ENCODE measurements around the gene LBH.

Gene LBH

GRCh38 chr2:30272761-30273573 lies 41.6 kb downstream of the LBH start:
- Histone ChIP-seq H3K27me3 (ENCODE audit: control insufficient read depth, insufficient read depth, low read length) (no peaks in the 10 kb centered on the region), H3K4me3 (ENCODE audit: low read depth, low read length) (no peak overlapping the region), H3K4me1 (ENCODE audit: control insufficient read depth, insufficient read depth, low read length) (peaks cover 3% of the 10 kb centered on the region)

GRCh38 chr2:30273574-30273929 lies 42.2 kb downstream of the LBH start:
- Histone ChIP-seq H3K4me3 (ENCODE audit: low read depth, low read length) (no peak overlapping the region), H3K27me3 (ENCODE audit: control insufficient read depth, insufficient read depth, low read length) (no peaks in the 10 kb centered on the region), H3K9me3 (ENCODE audit: control insufficient read depth, insufficient read depth, low read length) (no peaks in the 10 kb centered on the region), H3K9ac (ENCODE audit: low read depth, low read length) (no peak overlapping the region), H3K36me3 (ENCODE audit: control insufficient read depth, insufficient read depth, low read length) (no peaks in the 10 kb centered on the region), H3K4me1 (ENCODE audit: control insufficient read depth, insufficient read depth, low read length) (peaks cover 3% of the 10 kb centered on the region)

More at GRCh38 chr2:30272761-30273573, 41.6 kb downstream of the LBH start:
- Histone ChIP-seq H3K9ac (ENCODE audit: low read depth, low read length) (no peak overlapping the region), H3K36me3 (ENCODE audit: control insufficient read depth, insufficient read depth, low read length) (no peaks in the 10 kb centered on the region), H3K9me3 (ENCODE audit: control insufficient read depth, insufficient read depth, low read length) (no peaks in the 10 kb centered on the region)

- Histone ChIP-seq H3K4me3 (ENCODE audit: low read depth, low read length) (no peak overlapping the region), H3K36me3 (ENCODE audit: control insufficient read depth, insufficient read depth, low read length) (no peaks in the 10 kb centered on the region), H3K9me3 (ENCODE audit: control insufficient read depth, insufficient read depth, low read length) (no peaks in the 10 kb centered on the region), H3K4me1 (ENCODE audit: control insufficient read depth, insufficient read depth, low read length) (no peaks in the 10 kb centered on the region), H3K9ac (ENCODE audit: low read depth, low read length) (no peak overlapping the region), H3K27me3 (ENCODE audit: control insufficient read depth, insufficient read depth, low read length) (no peaks in the 10 kb centered on the region)
Observed at GRCh38 chr2:30275256-30275655, 43.9 kb downstream of the LBH start.

- Histone ChIP-seq H3K9ac (ENCODE audit: low read depth, low read length) (no peak overlapping the region), H3K27me3 (ENCODE audit: control insufficient read depth, insufficient read depth, low read length) (no peaks in the 10 kb centered on the region), H3K9me3 (ENCODE audit: control insufficient read depth, insufficient read depth, low read length) (no peaks in the 10 kb centered on the region), H3K36me3 (ENCODE audit: control insufficient read depth, insufficient read depth, low read length) (no peaks in the 10 kb centered on the region), H3K4me1 (ENCODE audit: control insufficient read depth, insufficient read depth, low read length) (no peaks in the 10 kb centered on the region), H3K4me3 (ENCODE audit: low read depth, low read length) (no peak overlapping the region)
Observed at GRCh38 chr2:30276455-30276911, 45.1 kb downstream of the LBH start.

GRCh38 chr2:30277582-30277981 lies 46.2 kb downstream of the LBH start:
- Histone ChIP-seq H3K4me1 (ENCODE audit: control insufficient read depth, insufficient read depth, low read length) (no peaks in the 10 kb centered on the region), H3K9ac (ENCODE audit: low read depth, low read length) (no peak overlapping the region), H3K4me3 (ENCODE audit: low read depth, low read length) (no peak overlapping the region), H3K36me3 (ENCODE audit: control insufficient read depth, insufficient read depth, low read length) (no peaks in the 10 kb centered on the region), H3K27me3 (ENCODE audit: control insufficient read depth, insufficient read depth, low read length) (no peaks in the 10 kb centered on the region), H3K9me3 (ENCODE audit: control insufficient read depth, insufficient read depth, low read length) (no peaks in the 10 kb centered on the region)

GRCh38 chr2:30278419-30278818 lies 47.1 kb downstream of the LBH start:
- no peak overlapping the region for H3K9ac ChIP-seq (ENCODE audit: low read depth, low read length)
- H3K4me3 ChIP-seq (ENCODE audit: low read depth, low read length): no peak overlapping the region
- H3K27me3 ChIP-seq (ENCODE audit: control insufficient read depth, insufficient read depth, low read length): no peaks in the 10 kb centered on the region
- H3K36me3 ChIP-seq (ENCODE audit: control insufficient read depth, insufficient read depth, low read length): no peaks in the 10 kb centered on the region
- H3K4me1 ChIP-seq (ENCODE audit: control insufficient read depth, insufficient read depth, low read length): no peaks in the 10 kb centered on the region
- no peaks in the 10 kb centered on the region for H3K9me3 ChIP-seq (ENCODE audit: control insufficient read depth, insufficient read depth, low read length)

GRCh38 chr2:30280596-30281434 lies 49.5 kb downstream of the LBH start:
- H3K9me3 ChIP-seq (ENCODE audit: control insufficient read depth, insufficient read depth, low read length): no peaks in the 10 kb centered on the region
- H3K27me3 ChIP-seq (ENCODE audit: control insufficient read depth, insufficient read depth, low read length): no peaks in the 10 kb centered on the region

GRCh38 chr2:30282081-30282480 lies 50.7 kb downstream of the LBH start:
- Histone ChIP-seq H3K4me1 (ENCODE audit: control insufficient read depth, insufficient read depth, low read length) (no peaks in the 10 kb centered on the region), H3K9ac (ENCODE audit: low read depth, low read length) (no peak overlapping the region), H3K27me3 (ENCODE audit: control insufficient read depth, insufficient read depth, low read length) (no peaks in the 10 kb centered on the region), H3K4me3 (ENCODE audit: low read depth, low read length) (no peak overlapping the region), H3K9me3 (ENCODE audit: control insufficient read depth, insufficient read depth, low read length) (no peaks in the 10 kb centered on the region), H3K36me3 (ENCODE audit: control insufficient read depth, insufficient read depth, low read length) (no peaks in the 10 kb centered on the region)

More at GRCh38 chr2:30280596-30281434, 49.5 kb downstream of the LBH start:
- no peaks in the 10 kb centered on the region for H3K4me1 ChIP-seq (ENCODE audit: control insufficient read depth, insufficient read depth, low read length)
- H3K4me3 ChIP-seq (ENCODE audit: low read depth, low read length): no peak overlapping the region
- no peaks in the 10 kb centered on the region for H3K36me3 ChIP-seq (ENCODE audit: control insufficient read depth, insufficient read depth, low read length)
- H3K9ac ChIP-seq (ENCODE audit: low read depth, low read length): no peak overlapping the region

- no peak overlapping the region for H3K9ac ChIP-seq (ENCODE audit: low read depth, low read length)
- H3K27me3 ChIP-seq (ENCODE audit: control insufficient read depth, insufficient read depth, low read length): no peaks in the 10 kb centered on the region
- peaks cover 4% of the 10 kb centered on the region for H3K4me1 ChIP-seq (ENCODE audit: control insufficient read depth, insufficient read depth, low read length)
- H3K4me3 ChIP-seq (ENCODE audit: low read depth, low read length): no peak overlapping the region
- H3K36me3 ChIP-seq (ENCODE audit: control insufficient read depth, insufficient read depth, low read length): no peaks in the 10 kb centered on the region
- no peaks in the 10 kb centered on the region for H3K9me3 ChIP-seq (ENCODE audit: control insufficient read depth, insufficient read depth, low read length)
Observed at GRCh38 chr2:30282721-30283120, 51.4 kb downstream of the LBH start.

- no peaks in the 10 kb centered on the region for H3K9me3 ChIP-seq (ENCODE audit: control insufficient read depth, insufficient read depth, low read length)
- H3K27me3 ChIP-seq (ENCODE audit: control insufficient read depth, insufficient read depth, low read length): no peaks in the 10 kb centered on the region
- peaks cover 15% of the 10 kb centered on the region for H3K4me1 ChIP-seq (ENCODE audit: control insufficient read depth, insufficient read depth, low read length)
- no peak overlapping the region for H3K4me3 ChIP-seq (ENCODE audit: low read depth, low read length)
- H3K9ac ChIP-seq (ENCODE audit: low read depth, low read length): no peak overlapping the region
- H3K36me3 ChIP-seq (ENCODE audit: control insufficient read depth, insufficient read depth, low read length): no peaks in the 10 kb centered on the region
Observed at GRCh38 chr2:30283931-30284565, 52.7 kb downstream of the LBH start.

- Histone ChIP-seq H3K4me1 (ENCODE audit: control insufficient read depth, insufficient read depth, low read length) (peaks cover 15% of the 10 kb centered on the region), H3K9me3 (ENCODE audit: control insufficient read depth, insufficient read depth, low read length) (no peaks in the 10 kb centered on the region), H3K4me3 (ENCODE audit: low read depth, low read length) (no peak overlapping the region), H3K27me3 (ENCODE audit: control insufficient read depth, insufficient read depth, low read length) (no peaks in the 10 kb centered on the region), H3K9ac (ENCODE audit: low read depth, low read length) (no peak overlapping the region), H3K36me3 (ENCODE audit: control insufficient read depth, insufficient read depth, low read length) (no peaks in the 10 kb centered on the region)
Observed at GRCh38 chr2:30285758-30286157, 54.4 kb downstream of the LBH start.

Measured in iPS-15b (cell line).